Measurements from ENCODE around the gene HSBP1. TPM values are rescaled to one million over a fixed set of nuclear protein-coding genes. Genes with fewer than 3 reads are reported as not detected.
A peak's percentile ranks its signal among the peaks of the same experiment; 100 is the strongest.

The HSBP1 gene
- total and polyA plus RNA-seq, 9 of the 15 experiments (the other 6 are each of a cell fraction or from before 2014, with no cell fraction given) = 84.9 to 677 (median 204) TPM

DNA sequence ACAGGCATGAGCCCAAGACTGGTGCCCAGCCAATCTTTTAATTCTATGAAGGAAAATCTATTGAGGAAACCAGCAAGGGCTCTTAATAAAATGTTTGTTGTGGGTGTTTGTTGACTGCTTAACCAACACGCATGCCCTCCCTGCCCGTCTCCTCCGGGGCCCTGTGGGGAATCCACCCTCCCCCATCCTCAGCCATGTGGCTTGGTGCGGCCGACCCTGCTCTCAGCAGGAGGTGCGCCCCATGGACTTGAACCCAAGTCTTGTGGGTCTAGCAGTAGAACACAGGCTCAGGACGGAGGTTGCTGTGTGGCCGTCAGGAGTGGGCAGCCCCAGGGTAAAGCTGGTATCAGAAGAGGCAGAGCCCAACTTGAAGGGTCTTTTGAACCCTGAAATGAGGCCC lies 46.1 kb downstream of the HSBP1 start (continued):
- TF ChIP-seq, protein P1, sequence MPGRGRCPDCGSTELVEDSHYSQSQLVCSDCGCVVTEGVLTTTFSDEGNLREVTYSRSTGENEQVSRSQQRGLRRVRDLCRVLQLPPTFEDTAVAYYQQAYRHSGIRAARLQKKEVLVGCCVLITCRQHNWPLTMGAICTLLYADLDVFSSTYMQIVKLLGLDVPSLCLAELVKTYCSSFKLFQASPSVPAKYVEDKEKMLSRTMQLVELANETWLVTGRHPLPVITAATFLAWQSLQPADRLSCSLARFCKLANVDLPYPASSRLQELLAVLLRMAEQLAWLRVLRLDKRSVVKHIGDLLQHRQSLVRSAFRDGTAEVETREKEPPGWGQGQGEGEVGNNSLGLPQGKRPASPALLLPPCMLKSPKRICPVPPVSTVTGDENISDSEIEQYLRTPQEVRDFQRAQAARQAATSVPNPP (IDR thresholded peaks at IDR 0.05; ENCODE audit: borderline replicate concordance, insufficient read depth, insufficient read length) = no peak
- TF ChIP-seq NCOA1 (IDR thresholded peaks at IDR 0.05; ENCODE audit: low read depth) (no peak), RBM34 (IDR thresholded peaks at IDR 0.05; ENCODE audit: borderline replicate concordance, insufficient read depth, low read length) (no peak)
- TF ChIP-seq, protein P2, sequence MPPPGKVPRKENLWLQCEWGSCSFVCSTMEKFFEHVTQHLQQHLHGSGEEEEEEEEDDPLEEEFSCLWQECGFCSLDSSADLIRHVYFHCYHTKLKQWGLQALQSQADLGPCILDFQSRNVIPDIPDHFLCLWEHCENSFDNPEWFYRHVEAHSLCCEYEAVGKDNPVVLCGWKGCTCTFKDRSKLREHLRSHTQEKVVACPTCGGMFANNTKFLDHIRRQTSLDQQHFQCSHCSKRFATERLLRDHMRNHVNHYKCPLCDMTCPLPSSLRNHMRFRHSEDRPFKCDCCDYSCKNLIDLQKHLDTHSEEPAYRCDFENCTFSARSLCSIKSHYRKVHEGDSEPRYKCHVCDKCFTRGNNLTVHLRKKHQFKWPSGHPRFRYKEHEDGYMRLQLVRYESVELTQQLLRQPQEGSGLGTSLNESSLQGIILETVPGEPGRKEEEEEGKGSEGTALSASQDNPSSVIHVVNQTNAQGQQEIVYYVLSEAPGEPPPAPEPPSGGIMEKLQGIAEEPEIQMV (tag; conservative IDR thresholded peaks at IDR 0.05; ENCODE audit: low read depth) = no peak

DNA sequence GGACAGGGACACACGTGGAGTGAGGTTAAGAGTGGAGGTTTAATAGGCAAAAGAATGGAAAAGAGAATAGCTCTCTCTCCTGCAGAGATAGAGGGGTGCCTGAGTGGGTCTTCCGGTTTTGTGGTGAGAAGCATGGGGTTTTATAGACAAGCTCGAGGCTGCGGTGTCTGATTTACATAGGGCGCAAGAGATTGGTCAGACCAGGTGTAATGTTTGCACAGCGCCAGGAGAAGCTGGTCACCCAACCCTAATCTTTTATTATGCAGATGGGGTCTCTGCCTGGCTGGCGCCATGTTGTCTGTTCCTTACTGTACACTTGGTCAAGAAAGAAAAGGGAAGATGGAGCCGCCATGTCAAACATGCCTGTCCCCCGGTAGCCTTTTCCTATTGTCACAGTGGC lies 46.6 kb downstream of the HSBP1 start:
- Histone ChIP-seq H3K4me2 (ENCODE audit: insufficient read depth, low read length) (no peak overlapping the region), H4K20me1 (replicated peaks; ENCODE audit: control insufficient read depth, insufficient read depth, low read length) (no peaks in the 10 kb centered on the region; the same call in 1 of the 2 replicates), H2AFZ (ENCODE audit: low read depth, low read length) (peak overlapping the region; percentile 35; the same call in 1 of the 2 replicates), H3K36me3 (ENCODE audit: control insufficient read depth, insufficient read depth, low read length) (no peaks in the 10 kb centered on the region), H3K27ac (ENCODE audit: extremely low read depth, low read depth, low read length) (no peak overlapping the region), H3K4me1 (replicated peaks in 1 of 2; ENCODE audit: control insufficient read depth in 2 of 2, insufficient read depth in 2 of 2, low read length in 2 of 2) (no peaks in the 10 kb centered on the region; a peak in 1 of 5 replicates), H3K4me3 (no peak overlapping the region), H3K9ac (ENCODE audit: insufficient read depth in 1 of 2, low read depth in 2 of 2, low read length in 2 of 2) (no peak overlapping the region), H3K27me3 (ENCODE audit: control insufficient read depth in 2 of 2, insufficient read depth in 2 of 2, low read length in 2 of 2) (peaks cover 63 to 67% of the 10 kb centered on the region in 2 experiments), H3K9me3 (replicated peaks; ENCODE audit: control insufficient read depth, insufficient read depth, low read depth, low read length) (no peaks in the 10 kb centered on the region), H3K9me1 (ENCODE audit: control insufficient read depth, insufficient read depth, low read length) (no peaks in the 10 kb centered on the region), H3K79me2 (ENCODE audit: control insufficient read depth, insufficient read depth, low read length) (no peaks in the 10 kb centered on the region)
- CTCF ChIA-PET (ENCODE audit: low intra/inter-chr PET ratio) = no interaction called here
- no peak for FAIRE-seq
- TF ChIP-seq EZH2 (IDR thresholded peaks at IDR 0.05; ENCODE audit: borderline replicate concordance, low read depth, low read length) (no peak), TAF1 (IDR thresholded peaks at IDR 0.05; ENCODE audit: control insufficient read depth, extremely low read depth, insufficient read depth, low read length, severe bottlenecking) (no peak), YY1 (IDR thresholded peaks at IDR 0.05; ENCODE audit: borderline replicate concordance in 1 of 3, control insufficient read depth in 1 of 3, extremely low read depth in 1 of 3, insufficient read depth in 3 of 3, insufficient read length in 1 of 3, insufficient replicate concordance in 2 of 3, low read depth in 1 of 3, low read length in 2 of 3) (no peak)
- TF ChIP-seq, protein P3, sequence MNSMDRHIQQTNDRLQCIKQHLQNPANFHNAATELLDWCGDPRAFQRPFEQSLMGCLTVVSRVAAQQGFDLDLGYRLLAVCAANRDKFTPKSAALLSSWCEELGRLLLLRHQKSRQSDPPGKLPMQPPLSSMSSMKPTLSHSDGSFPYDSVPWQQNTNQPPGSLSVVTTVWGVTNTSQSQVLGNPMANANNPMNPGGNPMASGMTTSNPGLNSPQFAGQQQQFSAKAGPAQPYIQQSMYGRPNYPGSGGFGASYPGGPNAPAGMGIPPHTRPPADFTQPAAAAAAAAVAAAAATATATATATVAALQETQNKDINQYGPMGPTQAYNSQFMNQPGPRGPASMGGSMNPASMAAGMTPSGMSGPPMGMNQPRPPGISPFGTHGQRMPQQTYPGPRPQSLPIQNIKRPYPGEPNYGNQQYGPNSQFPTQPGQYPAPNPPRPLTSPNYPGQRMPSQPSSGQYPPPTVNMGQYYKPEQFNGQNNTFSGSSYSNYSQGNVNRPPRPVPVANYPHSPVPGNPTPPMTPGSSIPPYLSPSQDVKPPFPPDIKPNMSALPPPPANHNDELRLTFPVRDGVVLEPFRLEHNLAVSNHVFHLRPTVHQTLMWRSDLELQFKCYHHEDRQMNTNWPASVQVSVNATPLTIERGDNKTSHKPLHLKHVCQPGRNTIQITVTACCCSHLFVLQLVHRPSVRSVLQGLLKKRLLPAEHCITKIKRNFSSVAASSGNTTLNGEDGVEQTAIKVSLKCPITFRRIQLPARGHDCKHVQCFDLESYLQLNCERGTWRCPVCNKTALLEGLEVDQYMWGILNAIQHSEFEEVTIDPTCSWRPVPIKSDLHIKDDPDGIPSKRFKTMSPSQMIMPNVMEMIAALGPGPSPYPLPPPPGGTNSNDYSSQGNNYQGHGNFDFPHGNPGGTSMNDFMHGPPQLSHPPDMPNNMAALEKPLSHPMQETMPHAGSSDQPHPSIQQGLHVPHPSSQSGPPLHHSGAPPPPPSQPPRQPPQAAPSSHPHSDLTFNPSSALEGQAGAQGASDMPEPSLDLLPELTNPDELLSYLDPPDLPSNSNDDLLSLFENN (IDR thresholded peaks at IDR 0.05; ENCODE audit: low read depth in 2 of 2, low read length in 2 of 2) = no peak
- TF ChIP-seq, protein P4, sequence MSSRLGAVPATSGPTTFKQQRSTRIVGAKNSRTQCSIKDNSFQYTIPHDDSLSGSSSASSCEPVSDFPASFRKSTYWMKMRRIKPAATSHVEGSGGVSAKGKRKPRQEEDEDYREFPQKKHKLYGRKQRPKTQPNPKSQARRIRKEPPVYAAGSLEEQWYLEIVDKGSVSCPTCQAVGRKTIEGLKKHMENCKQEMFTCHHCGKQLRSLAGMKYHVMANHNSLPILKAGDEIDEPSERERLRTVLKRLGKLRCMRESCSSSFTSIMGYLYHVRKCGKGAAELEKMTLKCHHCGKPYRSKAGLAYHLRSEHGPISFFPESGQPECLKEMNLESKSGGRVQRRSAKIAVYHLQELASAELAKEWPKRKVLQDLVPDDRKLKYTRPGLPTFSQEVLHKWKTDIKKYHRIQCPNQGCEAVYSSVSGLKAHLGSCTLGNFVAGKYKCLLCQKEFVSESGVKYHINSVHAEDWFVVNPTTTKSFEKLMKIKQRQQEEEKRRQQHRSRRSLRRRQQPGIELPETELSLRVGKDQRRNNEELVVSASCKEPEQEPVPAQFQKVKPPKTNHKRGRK (tag; IDR thresholded peaks at IDR 0.05) = no peak
- peak; percentile 56 for ATAC-seq
- in situ Hi-C loops (cut with MboI) (no loop called here), intact Hi-C loops (cut with micrococcal nuclease) (no loop called here)
- BruUV-seq (replicated peaks) = no TSS peak
- peak in 1 of 4 experiments; percentile 2 for DNase-seq (ENCODE audit: extremely low read depth in 1 of 4, low spot score in 3 of 4)
- 0% methylated on average over 9 of the region's 9 CpGs for WGBS (ENCODE audit: insufficient coverage, low coverage, missing lambda C conversion rate)
- POLR2A ChIA-PET = interaction anchor here (0.5 to 0.6 kb wide), 3 partner anchors 25 to 174 kb away, joined by 3 to 4 read pairs (median 3); no protein-coding TSS in a partner anchor

All from K562 (cell line).